COLO668 (cell line): ENCODE results near the gene PXDC1.

ENCODE experiments used
- DNase-seq: peaks from one replicate; lab custom pipeline; 2025; ENCODE audit not compliant: unreplicated experiment; lab: John Stamatoyannopoulos, UW

PXDC1 gene

GRCh38 chr6:3748208-3749066 lies 3.1 kb downstream of the PXDC1 start:
- DNase-seq, result peak; percentile 52

GRCh38 chr6:3747100-3747737 lies 4.3 kb downstream of the PXDC1 start:
- DNase-seq, result no peak

DNA sequence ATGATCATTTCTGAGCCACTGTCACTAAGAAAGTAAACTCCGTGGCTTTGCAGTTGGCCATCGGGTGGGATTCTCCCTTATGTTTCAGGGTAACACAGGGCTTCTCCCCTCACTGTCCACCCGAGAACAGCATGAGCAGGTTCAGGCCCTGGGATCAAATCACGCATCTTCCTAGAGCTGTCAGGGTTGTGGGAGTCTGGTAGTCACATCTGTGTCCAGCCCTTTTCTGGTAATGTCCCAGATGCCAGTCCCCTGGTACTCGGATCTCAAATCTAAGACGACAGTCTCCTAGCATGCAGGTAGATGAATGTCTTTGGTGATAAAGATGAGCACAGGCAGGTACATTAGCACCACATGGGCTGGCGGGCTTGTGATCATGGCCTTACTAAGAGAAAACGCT lies 4.8 kb downstream of the PXDC1 start:
- DNase-seq, result no peak

GRCh38 chr6:3746119-3746691 lies 5.3 kb downstream of the PXDC1 start:
- DNase-seq, result no peak

DNA sequence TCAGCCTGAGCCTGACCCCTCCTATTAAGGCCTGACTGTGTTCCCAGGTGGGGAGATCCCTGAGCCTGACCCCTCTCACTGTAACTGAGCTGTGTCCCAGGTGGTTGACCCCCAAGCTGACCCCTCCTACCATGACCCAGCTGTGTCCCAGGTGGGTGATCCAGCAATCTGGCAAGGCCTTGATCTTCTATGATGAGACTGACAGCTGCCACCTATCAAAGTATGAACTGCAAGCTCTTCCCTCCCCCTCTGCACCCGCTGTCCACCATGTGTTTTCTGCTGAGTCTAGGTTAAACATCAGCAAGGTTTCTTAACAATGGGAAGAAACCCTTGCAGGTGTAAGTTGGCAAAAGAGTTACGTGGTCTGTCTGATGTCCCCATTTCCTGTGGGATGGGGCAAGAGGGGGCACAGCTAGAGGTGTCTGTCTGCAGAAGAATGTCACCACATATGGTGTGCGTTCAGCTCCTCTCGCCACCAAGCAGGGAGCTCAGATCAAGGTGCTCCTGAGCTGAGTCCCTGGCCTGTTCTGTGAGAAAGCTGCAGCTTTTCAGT lies 5.9 kb downstream of the PXDC1 start:
- DNase-seq, result no peak

GRCh38 chr6:3744901-3745470 lies 6.5 kb downstream of the PXDC1 start:
- no peak for DNase-seq

DNA sequence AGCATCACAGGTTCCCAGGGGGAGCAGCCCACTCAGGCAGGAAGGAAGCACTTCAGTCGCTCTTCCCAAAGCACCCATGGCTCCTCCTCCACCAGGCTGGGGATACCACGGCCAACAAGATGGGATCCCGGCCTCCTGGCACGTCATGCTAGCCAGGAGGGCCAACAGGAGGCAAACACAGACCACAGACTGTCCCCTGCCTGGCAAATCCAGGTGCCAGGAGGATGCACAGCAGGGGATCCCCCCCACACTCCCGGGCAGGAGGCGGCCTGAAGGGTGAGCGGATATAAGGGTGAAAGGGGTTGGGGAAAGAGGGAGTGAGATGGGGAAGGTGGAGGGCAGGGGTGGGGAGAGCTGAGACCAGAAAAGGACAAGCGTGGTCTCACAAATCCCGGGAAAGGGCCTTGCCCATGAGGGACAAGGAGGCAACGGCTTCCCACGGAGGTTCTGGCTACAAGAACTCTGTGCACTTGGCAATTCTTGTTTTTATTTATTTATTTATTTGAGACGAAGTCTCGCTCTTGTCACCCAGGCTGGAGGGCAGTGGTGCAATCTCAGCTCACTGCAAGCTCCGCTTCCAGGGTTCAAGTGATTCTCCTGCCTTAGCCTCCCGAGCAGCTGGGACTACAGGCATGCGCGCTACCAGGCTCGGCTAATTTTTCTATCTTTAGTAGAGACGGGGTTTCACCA lies 7.2 kb downstream of the PXDC1 start:
- no peak for DNase-seq

GRCh38 chr6:3743541-3743940 lies 8.0 kb downstream of the PXDC1 start:
- no peak for DNase-seq

GRCh38 chr6:3742426-3743344 lies 8.8 kb downstream of the PXDC1 start:
- peak; percentile 77 for DNase-seq

- no peak for DNase-seq
These were observed 9.5 kb downstream of the PXDC1 start for GRCh38 chr6:3742076-3742425.

DNA sequence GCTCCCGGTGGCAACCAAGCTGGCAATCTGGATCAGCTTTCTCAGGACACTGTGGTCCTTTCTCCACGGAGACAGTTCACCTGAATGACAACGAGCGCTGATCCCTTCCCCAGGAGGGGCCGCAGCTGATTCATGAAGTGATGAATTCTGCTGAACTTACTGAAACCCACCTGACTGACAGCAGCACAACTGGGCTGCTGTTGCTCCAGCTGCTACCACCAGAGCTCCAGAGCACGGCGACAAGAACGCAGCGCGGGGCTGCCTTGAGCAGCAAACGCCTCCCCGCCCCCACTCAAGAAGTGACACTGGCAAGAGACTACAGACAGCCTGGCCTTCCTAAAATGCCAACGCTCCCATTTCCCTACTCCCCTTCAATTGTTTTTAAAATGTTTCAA lies 10.0 kb downstream of the PXDC1 start:
- DNase-seq, result no peak

GRCh38 chr6:3740551-3741476 lies 10.7 kb downstream of the PXDC1 start:
- DNase-seq, result peak; percentile 28

DNA sequence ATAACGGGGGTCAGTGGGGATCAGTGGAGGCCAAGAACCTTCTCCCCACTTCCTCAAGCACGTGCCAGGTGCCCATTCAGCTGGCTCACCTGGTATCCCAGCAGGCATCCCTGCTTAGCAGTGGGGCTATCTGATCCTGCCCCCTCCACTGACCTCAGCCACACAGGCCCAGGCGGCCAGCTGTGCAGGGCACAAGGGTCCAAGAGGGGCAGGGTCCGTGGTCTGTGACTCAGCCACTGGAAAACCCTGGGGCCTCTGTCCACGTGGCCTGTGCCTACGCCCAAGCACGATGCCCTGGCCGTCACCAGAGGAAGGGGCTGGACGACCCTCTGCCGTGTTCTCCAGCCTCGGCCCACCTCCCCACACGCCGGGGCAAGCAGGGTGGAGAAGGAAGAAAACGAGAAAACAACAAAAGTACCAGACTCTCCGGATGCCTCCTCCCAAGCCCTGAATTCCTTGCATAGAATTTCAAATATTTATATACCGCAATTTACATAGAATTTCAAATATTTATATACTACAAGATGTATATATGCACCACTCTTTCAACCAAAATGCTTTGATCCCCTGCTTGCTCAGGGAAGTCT lies 12.1 kb downstream of the PXDC1 start:
- DNase-seq, result no peak

GRCh38 chr6:3738381-3739131 lies 13.0 kb downstream of the PXDC1 start:
- no peak for DNase-seq

DNA sequence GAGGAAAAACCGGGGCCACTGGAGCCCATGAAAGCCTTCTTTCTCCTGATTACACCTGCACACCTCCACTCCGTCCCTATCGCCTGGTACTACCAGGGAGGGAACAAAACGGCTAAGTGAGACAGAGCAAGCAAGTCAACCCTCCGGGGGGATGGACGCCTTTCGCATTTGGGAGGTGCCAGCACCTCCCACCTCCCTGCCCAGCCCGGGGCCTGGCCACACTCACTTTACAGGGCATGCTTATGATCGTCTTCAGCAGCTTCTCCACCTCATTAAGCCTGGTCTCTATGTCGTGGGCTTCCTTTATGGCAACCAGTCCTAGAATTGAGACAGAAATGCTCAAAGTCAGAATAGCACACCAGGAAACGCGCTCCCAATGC lies 13.7 kb downstream of the PXDC1 start:
- no peak for DNase-seq

DNA sequence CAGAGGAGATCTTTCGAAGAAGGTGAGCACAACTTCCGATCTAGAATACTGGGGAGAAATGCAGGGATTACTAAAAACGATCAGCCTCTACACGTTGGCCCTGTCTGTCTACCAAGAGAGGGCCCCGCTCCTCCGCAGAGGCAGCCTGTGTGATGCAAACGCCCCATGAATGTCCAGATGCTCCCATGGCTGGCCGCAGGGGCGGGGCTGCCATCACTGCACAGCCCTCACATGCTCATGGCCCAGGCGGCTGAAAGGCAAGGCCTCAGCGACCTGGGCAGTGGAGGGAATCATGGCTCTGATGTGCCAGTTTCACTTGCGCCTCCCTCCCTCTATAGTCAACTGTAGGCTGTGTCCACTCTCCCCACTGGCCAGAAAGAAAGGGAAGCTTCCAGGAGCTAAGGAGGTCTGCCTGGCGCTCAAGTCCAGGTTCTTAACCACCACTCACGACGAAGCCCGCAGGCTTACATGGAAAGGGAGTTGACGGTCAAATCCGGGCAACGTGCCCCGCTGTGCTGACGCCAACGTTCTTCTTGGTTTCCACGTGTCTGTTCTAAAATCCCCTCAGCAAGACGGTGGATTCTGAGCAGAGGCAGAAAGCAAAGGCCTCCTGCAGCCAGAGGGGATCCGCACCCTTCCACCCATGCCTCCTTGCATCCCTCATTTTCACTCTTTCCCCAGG lies 14.2 kb downstream of the PXDC1 start:
- no peak for DNase-seq

DNA sequence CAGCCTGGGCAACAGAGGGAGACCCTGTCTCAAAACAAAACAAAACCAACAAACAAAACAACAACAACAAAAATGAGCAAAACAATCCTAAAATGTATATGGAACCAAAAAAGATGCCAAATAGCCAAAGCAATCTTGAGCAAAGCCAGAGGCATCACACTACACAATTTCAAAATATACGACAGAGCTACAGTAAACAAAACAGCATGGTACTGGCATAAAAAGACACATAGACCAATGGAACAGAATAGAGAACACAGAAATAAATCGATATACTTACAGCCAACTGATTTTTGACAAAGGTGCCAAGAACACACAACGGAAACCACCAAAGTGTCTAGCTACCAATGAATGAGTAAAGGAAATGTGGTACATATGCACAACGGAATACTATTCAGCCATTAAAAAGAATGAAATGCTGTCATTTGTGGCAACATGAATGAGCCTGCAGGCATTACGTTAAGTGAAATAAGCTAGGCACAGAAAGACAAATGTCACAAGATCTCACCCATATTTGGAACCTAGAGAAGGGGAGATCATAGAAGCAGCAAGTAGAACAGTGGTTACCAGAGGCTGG lies 16.4 kb downstream of the PXDC1 start:
- DNase-seq, result no peak
